ENCODE results near the gene KCNG4. TPM values are rescaled to one million over a fixed set of nuclear protein-coding genes. Genes with fewer than 3 reads are reported as not detected.

The KCNG4 gene
- total and polyA plus RNA-seq, 2 of the 8 experiments (the other 6 are each of a cell fraction or from before 2014, with no cell fraction given): not detected

DNA sequence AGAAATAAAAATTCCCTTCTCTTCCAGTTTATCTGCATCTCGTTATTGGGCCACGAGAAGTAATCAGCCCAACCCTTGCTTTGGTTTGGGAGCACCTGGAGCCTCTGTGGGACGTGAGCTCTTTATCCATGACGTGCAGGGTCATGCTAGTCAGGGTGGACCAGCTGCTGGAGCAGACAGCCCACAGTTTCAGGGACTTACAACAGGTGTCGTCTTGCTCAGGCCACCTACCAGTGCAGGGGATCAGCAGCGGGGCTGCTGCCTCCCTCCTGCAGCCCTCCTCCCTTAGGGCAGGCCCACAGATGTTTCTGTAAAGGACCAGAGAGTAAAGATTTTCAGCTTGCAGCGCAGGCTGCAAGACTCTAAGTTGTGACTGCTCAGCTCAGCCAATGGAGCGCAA, 31.9 kb downstream of the KCNG4 start:
- 76% methylated on average over 8 of the region's 8 CpGs; no CpG with 5 or more reads in 1 of the 2 experiments for WGBS, 2 experiments (ENCODE audit: extremely low coverage in 1 of 2, insufficient coverage in 1 of 2, insufficient read length in 1 of 2, insufficient replicate concordance in 2 of 2, low coverage in 1 of 2, low lambda C conversion rate in 2 of 2, missing lambda C conversion rate in 1 of 2)
- POLR2A ChIA-PET (ENCODE audit: partially characterized antibody): no interaction called here
- no peak overlapping the region for H3K4ac ChIP-seq (replicated peaks; ENCODE audit: insufficient read length, low read depth, low read length)
- FAIRE-seq (no peak), DNase-seq (ENCODE audit: low read depth in 1 of 2, low spot score in 2 of 2) (no peak)
- CTCF ChIA-PET (ENCODE audit: partially characterized antibody): interaction anchor here (0.6 to 1.5 kb wide), 4 partner anchors 20 to 171 kb away, joined by 3 to 5 read pairs (median 4); no protein-coding TSS in a partner anchor
- H3K79me1 ChIP-seq (ENCODE audit: low read depth, low read length): no peaks in the 10 kb centered on the region
- H3K4me3 ChIP-seq (ENCODE audit: extremely low read depth in 1 of 4, insufficient read depth in 2 of 4, low read depth in 3 of 4, low read length in 4 of 4): no peak overlapping the region
- no peak overlapping the region for H3K56ac ChIP-seq (replicated peaks; ENCODE audit: insufficient read length, low read depth, low read length)
- H3K18ac ChIP-seq (ENCODE audit: extremely low read depth, low read length): no peak overlapping the region
- peaks cover 0 to 3% (median 0%) of the 10 kb centered on the region in 4 experiments; a peak in 1 of 7 replicates for H3K4me1 ChIP-seq (replicated peaks in 1 of 4; ENCODE audit: control insufficient read depth in 3 of 4, insufficient read depth in 4 of 4, low read length in 3 of 4)
- H4K91ac ChIP-seq (replicated peaks; ENCODE audit: insufficient read length, low read length): no peak overlapping the region
- no peak overlapping the region for H2AK5ac ChIP-seq (ENCODE audit: low read depth, low read length)
- no peak overlapping the region for H2AFZ ChIP-seq (ENCODE audit: low read length)
- H3K9me3 ChIP-seq (ENCODE audit: insufficient read depth in 2 of 2, low read depth in 1 of 2, low read length in 1 of 2): no peaks in the 10 kb centered on the region
- H3K14ac ChIP-seq (ENCODE audit: insufficient read length): no peak overlapping the region
- H3K79me2 ChIP-seq (ENCODE audit: control insufficient read depth in 1 of 2, insufficient read depth in 2 of 2, low read length in 2 of 2): no peaks in the 10 kb centered on the region
- H3K36me3 ChIP-seq (ENCODE audit: control insufficient read depth in 2 of 4, insufficient read depth in 4 of 4, low read length in 3 of 4): no peaks in the 10 kb centered on the region
- no peak overlapping the region for H2BK20ac ChIP-seq (ENCODE audit: low read length)
- H2BK120ac ChIP-seq (replicated peaks; ENCODE audit: low read depth, low read length): no peak overlapping the region
- H2BK12ac ChIP-seq (ENCODE audit: low read depth, low read length): no peak overlapping the region
- H3K23ac ChIP-seq (ENCODE audit: insufficient read length): no peak overlapping the region
- H3K4me2 ChIP-seq (ENCODE audit: insufficient read depth in 1 of 2, low read depth in 2 of 2, low read length in 2 of 2): no peak overlapping the region
- H3K27me3 ChIP-seq (replicated peaks in 1 of 4; ENCODE audit: control insufficient read depth in 3 of 4, extremely low read depth in 1 of 4, insufficient read depth in 3 of 4, low read length in 3 of 4): no peaks in the 10 kb centered on the region
- no peak overlapping the region for H3K9ac ChIP-seq (replicated peaks in 1 of 4; ENCODE audit: extremely low read depth in 1 of 4, low read depth in 3 of 4, low read length in 3 of 4)
- H3K27ac ChIP-seq (ENCODE audit: low read depth, low read length): no peak overlapping the region
- H2BK15ac ChIP-seq (ENCODE audit: low read length): no peak overlapping the region; the same call in 1 of the 2 replicates
- H4K5ac ChIP-seq (ENCODE audit: insufficient read length, low read depth, low read length): no peak overlapping the region
- H4K20me1 ChIP-seq (replicated peaks in 1 of 2; ENCODE audit: control insufficient read depth in 1 of 2, insufficient read depth in 2 of 2, low read length in 2 of 2): no peaks in the 10 kb centered on the region
- H2BK5ac ChIP-seq (ENCODE audit: low read depth, low read length): no peak overlapping the region
- H4K8ac ChIP-seq (ENCODE audit: extremely low read depth, insufficient read depth, low read length): no peak overlapping the region
- H3K23me2 ChIP-seq (ENCODE audit: low read depth, low read length): no peaks in the 10 kb centered on the region
- no peak for TF ChIP-seq YY1 (IDR thresholded peaks at IDR 0.05; ENCODE audit: low read depth, low read length)
- no peak for TF ChIP-seq SUZ12 (IDR thresholded peaks at IDR 0.05; ENCODE audit: low read length)
- no peak for TF ChIP-seq CBX5 (IDR thresholded peaks at IDR 0.05; ENCODE audit: low read depth, low read length)
- TF ChIP-seq TCF12 (IDR thresholded peaks at IDR 0.05; ENCODE audit: low read depth, low read length): no peak
- TF ChIP-seq FOSL1 (IDR thresholded peaks at IDR 0.05; ENCODE audit: insufficient read depth, low read depth, low read length): no peak
- TF ChIP-seq GABPA (IDR thresholded peaks at IDR 0.05; ENCODE audit: borderline replicate concordance, insufficient read depth, low read length): no peak
- TF ChIP-seq SIRT6 (IDR thresholded peaks at IDR 0.05; ENCODE audit: low read length): no peak
- no peak for TF ChIP-seq MAFK (IDR thresholded peaks at IDR 0.05; ENCODE audit: low read depth, low read length)
- TF ChIP-seq, protein P1, sequence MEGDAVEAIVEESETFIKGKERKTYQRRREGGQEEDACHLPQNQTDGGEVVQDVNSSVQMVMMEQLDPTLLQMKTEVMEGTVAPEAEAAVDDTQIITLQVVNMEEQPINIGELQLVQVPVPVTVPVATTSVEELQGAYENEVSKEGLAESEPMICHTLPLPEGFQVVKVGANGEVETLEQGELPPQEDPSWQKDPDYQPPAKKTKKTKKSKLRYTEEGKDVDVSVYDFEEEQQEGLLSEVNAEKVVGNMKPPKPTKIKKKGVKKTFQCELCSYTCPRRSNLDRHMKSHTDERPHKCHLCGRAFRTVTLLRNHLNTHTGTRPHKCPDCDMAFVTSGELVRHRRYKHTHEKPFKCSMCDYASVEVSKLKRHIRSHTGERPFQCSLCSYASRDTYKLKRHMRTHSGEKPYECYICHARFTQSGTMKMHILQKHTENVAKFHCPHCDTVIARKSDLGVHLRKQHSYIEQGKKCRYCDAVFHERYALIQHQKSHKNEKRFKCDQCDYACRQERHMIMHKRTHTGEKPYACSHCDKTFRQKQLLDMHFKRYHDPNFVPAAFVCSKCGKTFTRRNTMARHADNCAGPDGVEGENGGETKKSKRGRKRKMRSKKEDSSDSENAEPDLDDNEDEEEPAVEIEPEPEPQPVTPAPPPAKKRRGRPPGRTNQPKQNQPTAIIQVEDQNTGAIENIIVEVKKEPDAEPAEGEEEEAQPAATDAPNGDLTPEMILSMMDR (IDR thresholded peaks at IDR 0.05; ENCODE audit: control extremely low read depth in 1 of 3, insufficient read depth in 1 of 3, low read depth in 1 of 3, low read length in 3 of 3): no peak
- no peak for TF ChIP-seq CHD1 (IDR thresholded peaks at IDR 0.05; ENCODE audit: low read depth, low read length)
- TF ChIP-seq ZNF274 (IDR thresholded peaks at IDR 0.05; ENCODE audit: borderline replicate concordance, extremely low read depth, low read length): no peak

All from H1 (cell line).